NT2/D1 (cell line): Measurements from ENCODE around the gene SELENOF.

ENCODE experiments used
- SUZ12 ChIP-seq: IDR thresholded peaks from 2 replicates; pipeline ENCODE4 v1.6.1; 2011; ENCODE audit not compliant: insufficient read length, insufficient read depth; ENCODE audit errors: extremely low read depth
- YY1 ChIP-seq: IDR thresholded peaks from 2 replicates; pipeline ENCODE4 v1.6.1; 2011; ENCODE audit not compliant: insufficient read length, insufficient read depth
- ZNF274 ChIP-seq: IDR thresholded peaks from 2 replicates; pipeline ENCODE4 v1.6.1; 2011; ENCODE audit warnings: mild to moderate bottlenecking, low read depth, low read length

DNA sequence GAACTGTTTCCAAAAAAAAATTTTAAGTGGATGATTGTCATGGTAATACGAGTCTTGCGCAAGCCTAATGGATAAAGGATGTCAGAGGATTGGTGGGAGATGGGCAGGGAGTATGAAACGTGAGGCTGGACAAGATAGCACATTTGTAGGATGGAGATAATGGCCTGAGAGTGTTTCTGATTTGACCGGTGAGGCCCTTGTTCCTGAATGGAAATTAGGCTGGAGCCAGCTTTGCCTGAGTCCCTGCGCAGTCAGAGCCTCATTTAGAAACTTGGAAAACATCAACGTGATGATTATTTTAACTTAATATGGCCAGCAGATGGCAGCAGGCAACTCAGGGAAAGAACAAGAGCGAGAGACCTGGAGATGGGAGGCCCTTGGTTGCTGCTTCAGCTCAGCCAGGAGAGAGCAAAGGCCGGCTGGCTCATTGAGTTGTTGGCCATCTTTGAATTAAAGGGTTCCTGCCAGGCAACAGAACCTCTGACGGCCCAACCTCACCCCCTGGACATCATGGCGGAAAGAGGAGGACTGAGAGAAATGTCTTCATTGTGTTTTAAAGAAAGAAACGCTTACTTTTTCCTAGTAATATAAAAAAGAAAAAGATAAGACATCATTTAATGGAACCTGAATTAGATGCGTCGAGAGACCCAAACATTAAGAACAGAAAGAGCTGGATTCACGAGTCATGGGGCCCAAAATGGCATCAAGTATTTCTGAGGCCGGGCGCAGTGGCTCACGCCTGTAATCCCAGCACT, 80.3 kb downstream of the SELENOF start:
- TF ChIP-seq YY1: no peak
- no peak for TF ChIP-seq ZNF274
- TF ChIP-seq SUZ12: no peak
